HepG2 (cell line): Measurements from ENCODE around the gene CA9. TPM values are rescaled to one million over a fixed set of nuclear protein-coding genes. Genes with fewer than 3 reads are reported as not detected.

Experiments
- ATF7-NPFF ChIP-seq: sonication (generic); formaldehyde crosslinking; IDR thresholded peaks from 2 replicates; pipeline ENCODE4 v1.8.1; 2023; ENCODE audit warnings: mild to moderate bottlenecking, low read depth, missing genetic modification reagents, moderate library complexity
- ESRRA ChIP-seq: sonication (generic); formaldehyde crosslinking; IDR thresholded peaks from 2 replicates; pipeline ENCODE4 v1.5.1; 2020; ENCODE audit warnings: mild to moderate bottlenecking, low read depth, missing genetic modification reagents
- KLF12 ChIP-seq: sonication (generic); formaldehyde crosslinking; IDR thresholded peaks from 2 replicates; pipeline ENCODE4 v1.4.0; 2020; ENCODE audit warnings: missing genetic modification reagents, borderline replicate concordance
- SP5 ChIP-seq: IDR thresholded peaks from 2 replicates; pipeline ENCODE4 v1.6.1; 2016; ENCODE audit warnings: low read depth, borderline replicate concordance
- ZBTB42 ChIP-seq: sonication (generic); formaldehyde crosslinking; IDR thresholded peaks from 2 replicates; pipeline ENCODE4 v1.5.0; 2020; ENCODE audit warnings: mild to moderate bottlenecking, missing genetic modification reagents
- ZNF337 ChIP-seq: sonication (generic); formaldehyde crosslinking; IDR thresholded peaks from 2 replicates; pipeline ENCODE4 v1.5.1; 2020; ENCODE audit warnings: missing genetic modification reagents, low read depth, mild to moderate bottlenecking, borderline replicate concordance
- ZNF451 ChIP-seq: sonication (generic); formaldehyde crosslinking; IDR thresholded peaks from 2 replicates; pipeline ENCODE4 v1.5.0; 2020; ENCODE audit warnings: mild to moderate bottlenecking, missing genetic modification reagents
- ZNF543 ChIP-seq: sonication (generic); formaldehyde crosslinking; IDR thresholded peaks from 2 replicates; pipeline ENCODE4 v1.4.0; 2020; ENCODE audit warnings: mild to moderate bottlenecking, missing genetic modification reagents
- ZNF567 ChIP-seq: sonication (generic); formaldehyde crosslinking; IDR thresholded peaks from 2 replicates; pipeline ENCODE4 v1.8.1; 2023; ENCODE audit warnings: mild to moderate bottlenecking, missing genetic modification reagents, borderline replicate concordance
- ZNF839 ChIP-seq: sonication (generic); formaldehyde crosslinking; IDR thresholded peaks from 2 replicates; pipeline ENCODE4 v1.4.0; 2020; ENCODE audit warnings: missing genetic modification reagents, mild to moderate bottlenecking, borderline replicate concordance
- polyA plus RNA-seq, 8 experiments: library from polyadenylated mRNA; depleted of rRNA in 3 of 8; stranded (reverse) in 7 of 8; unstranded in 1 of 8; fragments of >200 nt; fragmentation: Illumina TruSeq in 4 of 8; extraction: Trizol in 4 of 8; gene quantifications; 2 replicates each; pipeline versions ENCODE4 v1.2.1 to v1.2.3, GENCODE V29; 2011 to 2016; ENCODE audit warnings: low read depth in 4 of 8, missing spikeins in 1 of 8, mixed read lengths in 1 of 8; ENCODE audit not compliant: insufficient read depth in 1 of 8
- total RNA-seq, 5 experiments: library from RNA; depleted of rRNA; stranded (reverse); fragments of >200 nt; fragmentation: Illumina TruSeq; extraction: Trizol; gene quantifications; 2 replicates each; pipeline ENCODE4 v1.2.3, GENCODE V29; 2016; ENCODE audit warnings: low read depth in 1 of 5
- TF ChIP-seq, protein P1 (sequence below): sonication (generic); formaldehyde crosslinking; IDR thresholded peaks from 2 replicates; pipeline ENCODE4 v1.4.0; 2020; ENCODE audit warnings: missing genetic modification reagents, mild to moderate bottlenecking, borderline replicate concordance
- TF ChIP-seq, protein P2 (sequence below): sonication (generic); formaldehyde crosslinking; IDR thresholded peaks from 2 replicates; pipeline ENCODE4 v1.5.1; 2020; ENCODE audit warnings: mild to moderate bottlenecking, missing genetic modification reagents
- TF ChIP-seq, protein P3 (sequence below): sonication (generic); formaldehyde crosslinking; IDR thresholded peaks from 2 replicates; pipeline ENCODE4 v1.4.0; 2020; ENCODE audit warnings: missing genetic modification reagents
- TF ChIP-seq, protein P4 (sequence below): sonication (generic); formaldehyde crosslinking; IDR thresholded peaks from 2 replicates; pipeline ENCODE4 v1.4.0; 2020; ENCODE audit warnings: low read depth, missing genetic modification reagents
- TF ChIP-seq, protein P5 (sequence below): sonication (generic); formaldehyde crosslinking; IDR thresholded peaks from 2 replicates; pipeline ENCODE4 v1.5.1; 2020; ENCODE audit warnings: missing genetic modification reagents, mild to moderate bottlenecking, borderline replicate concordance

Gene CA9
- total and polyA plus RNA-seq, 2 of the 13 experiments (the other 11 are each of a cell fraction or from before 2014, with no cell fraction given), result 0.13 to 152 TPM

DNA sequence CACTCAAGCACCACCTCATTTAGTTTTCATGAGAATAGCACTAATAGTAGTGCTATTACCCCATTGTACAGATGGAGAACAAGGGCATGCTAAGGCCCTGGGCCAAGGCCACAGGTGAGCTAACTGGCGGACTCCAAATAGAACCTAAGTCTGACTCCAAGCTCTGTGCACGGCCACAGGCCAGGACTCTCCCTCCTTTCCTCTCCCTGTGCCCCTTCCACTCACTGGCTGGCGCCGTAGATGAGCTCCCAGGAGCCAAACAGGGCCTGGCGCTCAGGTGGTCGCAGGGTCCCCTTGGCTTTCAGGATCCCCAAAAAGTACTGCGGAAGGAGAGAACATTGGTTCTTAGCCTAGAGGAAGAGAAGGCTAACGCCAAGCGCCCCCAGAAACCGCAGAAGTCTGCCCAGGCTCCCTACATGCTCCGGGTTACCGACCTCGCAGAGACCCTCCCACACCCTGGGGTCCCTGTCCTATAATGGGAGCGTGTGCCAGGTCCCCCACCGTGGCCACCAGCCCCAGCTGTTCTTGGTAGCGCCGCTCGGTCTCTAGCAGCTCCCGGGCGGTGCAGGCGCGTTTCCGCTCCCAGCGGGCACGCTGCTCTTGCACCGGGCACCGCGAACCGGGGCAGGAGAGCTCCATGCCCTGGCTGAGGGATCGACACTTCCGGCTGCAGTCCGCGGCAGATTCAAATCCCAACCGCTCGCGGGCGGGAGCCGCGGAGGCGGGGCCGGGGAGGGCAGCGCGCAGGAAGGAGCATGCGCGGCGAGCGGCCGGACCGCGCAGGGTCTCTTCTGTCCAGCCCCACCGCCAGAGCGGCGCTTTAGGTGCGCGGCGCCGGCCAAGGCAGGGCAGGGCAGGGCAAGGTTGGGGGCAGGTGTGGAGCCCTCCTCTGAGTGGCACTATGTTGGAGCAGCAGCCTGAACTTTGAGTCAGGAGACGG lies 8.9 kb upstream of the CA9 start, which contains the start of gene ARHGEF39 (continued):
- TF ChIP-seq, protein P1, sequence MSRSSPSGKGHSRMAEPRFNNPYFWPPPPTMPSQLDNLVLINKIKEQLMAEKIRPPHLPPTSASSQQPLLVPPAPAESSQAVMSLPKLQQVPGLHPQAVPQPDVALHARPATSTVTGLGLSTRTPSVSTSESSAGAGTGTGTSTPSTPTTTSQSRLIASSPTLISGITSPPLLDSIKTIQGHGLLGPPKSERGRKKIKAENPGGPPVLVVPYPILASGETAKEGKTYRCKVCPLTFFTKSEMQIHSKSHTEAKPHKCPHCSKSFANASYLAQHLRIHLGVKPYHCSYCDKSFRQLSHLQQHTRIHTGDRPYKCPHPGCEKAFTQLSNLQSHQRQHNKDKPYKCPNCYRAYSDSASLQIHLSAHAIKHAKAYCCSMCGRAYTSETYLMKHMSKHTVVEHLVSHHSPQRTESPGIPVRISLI, result no peak
- TF ChIP-seq, protein P2, sequence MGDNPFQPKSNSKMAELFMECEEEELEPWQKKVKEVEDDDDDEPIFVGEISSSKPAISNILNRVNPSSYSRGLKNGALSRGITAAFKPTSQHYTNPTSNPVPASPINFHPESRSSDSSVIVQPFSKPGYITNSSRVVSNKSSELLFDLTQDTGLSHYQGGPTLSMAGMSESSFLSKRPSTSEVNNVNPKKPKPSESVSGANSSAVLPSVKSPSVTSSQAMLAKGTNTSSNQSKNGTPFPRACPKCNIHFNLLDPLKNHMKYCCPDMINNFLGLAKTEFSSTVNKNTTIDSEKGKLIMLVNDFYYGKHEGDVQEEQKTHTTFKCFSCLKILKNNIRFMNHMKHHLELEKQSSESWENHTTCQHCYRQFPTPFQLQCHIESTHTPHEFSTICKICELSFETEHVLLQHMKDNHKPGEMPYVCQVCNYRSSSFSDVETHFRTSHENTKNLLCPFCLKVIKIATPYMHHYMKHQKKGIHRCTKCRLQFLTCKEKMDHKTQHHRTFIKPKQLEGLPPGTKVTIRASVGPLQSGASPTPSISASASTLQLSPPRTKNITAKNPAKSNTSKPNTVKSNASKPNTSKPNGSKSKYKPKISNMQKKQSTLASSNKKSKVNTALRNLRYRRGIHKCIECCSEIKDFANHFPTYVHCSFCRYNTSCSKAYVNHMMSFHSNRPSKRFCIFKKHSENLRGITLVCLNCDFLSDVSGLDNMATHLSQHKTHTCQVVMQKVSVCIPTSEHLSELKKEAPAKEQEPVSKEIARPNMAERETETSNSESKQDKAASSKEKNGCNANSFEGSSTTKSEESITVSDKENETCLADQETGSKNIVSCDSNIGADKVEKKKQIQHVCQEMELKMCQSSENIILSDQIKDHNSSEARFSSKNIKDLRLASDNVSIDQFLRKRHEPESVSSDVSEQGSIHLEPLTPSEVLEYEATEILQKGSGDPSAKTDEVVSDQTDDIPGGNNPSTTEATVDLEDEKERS (CRISPR knock-in tag), result no peak
- TF ChIP-seq ZNF451 (CRISPR knock-in tag) (peak; percentile 55; the same call in 1 of the 2 replicates), ZNF567 (CRISPR knock-in tag) (no peak), SP5 (CRISPR knock-in tag) (peak; percentile 70; the same call in 1 of the 2 replicates), ZNF839 (CRISPR knock-in tag) (no peak), KLF12 (CRISPR knock-in tag) (no peak; the same call in 1 of the 2 replicates), ESRRA (CRISPR knock-in tag) (peak; percentile 12; the same call in 1 of the 2 replicates), ZBTB42 (0 out of 2 replicates have a peak, but pooled peaks have one; percentile 63), ATF7-NPFF (CRISPR knock-in tag) (peak; percentile 99), ZNF543 (CRISPR knock-in tag) (peak; percentile 48; the same call in 1 of the 2 replicates), ZNF337 (CRISPR knock-in tag) (0 out of 2 replicates have a peak, but pooled peaks have one; percentile 31)
- TF ChIP-seq, protein P3, sequence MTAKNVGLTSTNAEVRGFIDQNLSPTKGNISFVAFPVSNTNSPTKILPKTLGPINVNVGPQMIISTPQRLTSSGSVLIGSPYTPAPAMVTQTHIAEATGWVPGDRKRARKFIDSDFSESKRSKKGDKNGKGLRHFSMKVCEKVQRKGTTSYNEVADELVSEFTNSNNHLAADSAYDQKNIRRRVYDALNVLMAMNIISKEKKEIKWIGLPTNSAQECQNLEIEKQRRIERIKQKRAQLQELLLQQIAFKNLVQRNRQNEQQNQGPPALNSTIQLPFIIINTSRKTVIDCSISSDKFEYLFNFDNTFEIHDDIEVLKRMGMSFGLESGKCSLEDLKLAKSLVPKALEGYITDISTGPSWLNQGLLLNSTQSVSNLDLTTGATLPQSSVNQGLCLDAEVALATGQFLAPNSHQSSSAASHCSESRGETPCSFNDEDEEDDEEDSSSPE (CRISPR knock-in tag), result peak; percentile 100
- TF ChIP-seq, protein P4, sequence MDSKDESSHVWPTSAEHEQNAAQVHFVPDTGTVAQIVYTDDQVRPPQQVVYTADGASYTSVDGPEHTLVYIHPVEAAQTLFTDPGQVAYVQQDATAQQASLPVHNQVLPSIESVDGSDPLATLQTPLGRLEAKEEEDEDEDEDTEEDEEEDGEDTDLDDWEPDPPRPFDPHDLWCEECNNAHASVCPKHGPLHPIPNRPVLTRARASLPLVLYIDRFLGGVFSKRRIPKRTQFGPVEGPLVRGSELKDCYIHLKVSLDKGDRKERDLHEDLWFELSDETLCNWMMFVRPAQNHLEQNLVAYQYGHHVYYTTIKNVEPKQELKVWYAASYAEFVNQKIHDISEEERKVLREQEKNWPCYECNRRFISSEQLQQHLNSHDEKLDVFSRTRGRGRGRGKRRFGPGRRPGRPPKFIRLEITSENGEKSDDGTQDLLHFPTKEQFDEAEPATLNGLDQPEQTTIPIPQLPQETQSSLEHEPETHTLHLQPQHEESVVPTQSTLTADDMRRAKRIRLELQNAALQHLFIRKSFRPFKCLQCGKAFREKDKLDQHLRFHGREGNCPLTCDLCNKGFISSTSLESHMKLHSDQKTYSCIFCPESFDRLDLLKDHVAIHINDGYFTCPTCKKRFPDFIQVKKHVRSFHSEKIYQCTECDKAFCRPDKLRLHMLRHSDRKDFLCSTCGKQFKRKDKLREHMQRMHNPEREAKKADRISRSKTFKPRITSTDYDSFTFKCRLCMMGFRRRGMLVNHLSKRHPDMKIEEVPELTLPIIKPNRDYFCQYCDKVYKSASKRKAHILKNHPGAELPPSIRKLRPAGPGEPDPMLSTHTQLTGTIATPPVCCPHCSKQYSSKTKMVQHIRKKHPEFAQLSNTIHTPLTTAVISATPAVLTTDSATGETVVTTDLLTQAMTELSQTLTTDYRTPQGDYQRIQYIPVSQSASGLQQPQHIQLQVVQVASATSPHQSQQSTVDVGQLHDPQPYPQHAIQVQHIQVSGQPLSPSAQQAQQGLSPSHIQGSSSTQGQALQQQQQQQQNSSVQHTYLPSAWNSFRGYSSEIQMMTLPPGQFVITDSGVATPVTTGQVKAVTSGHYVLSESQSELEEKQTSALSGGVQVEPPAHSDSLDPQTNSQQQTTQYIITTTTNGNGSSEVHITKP (CRISPR knock-in tag), result 0 out of 2 replicates have a peak, but pooled peaks have one; percentile 59
- TF ChIP-seq, protein P5, sequence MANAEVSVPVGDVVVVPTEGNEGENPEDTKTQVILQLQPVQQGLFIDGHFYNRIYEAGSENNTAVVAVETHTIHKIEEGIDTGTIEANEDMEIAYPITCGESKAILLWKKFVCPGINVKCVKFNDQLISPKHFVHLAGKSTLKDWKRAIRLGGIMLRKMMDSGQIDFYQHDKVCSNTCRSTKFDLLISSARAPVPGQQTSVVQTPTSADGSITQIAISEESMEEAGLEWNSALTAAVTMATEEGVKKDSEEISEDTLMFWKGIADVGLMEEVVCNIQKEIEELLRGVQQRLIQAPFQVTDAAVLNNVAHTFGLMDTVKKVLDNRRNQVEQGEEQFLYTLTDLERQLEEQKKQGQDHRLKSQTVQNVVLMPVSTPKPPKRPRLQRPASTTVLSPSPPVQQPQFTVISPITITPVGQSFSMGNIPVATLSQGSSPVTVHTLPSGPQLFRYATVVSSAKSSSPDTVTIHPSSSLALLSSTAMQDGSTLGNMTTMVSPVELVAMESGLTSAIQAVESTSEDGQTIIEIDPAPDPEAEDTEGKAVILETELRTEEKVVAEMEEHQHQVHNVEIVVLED, result peak; percentile 81; the same call in 1 of the 2 replicates
